ENCODE measurements around the gene CDC42.

DNA sequence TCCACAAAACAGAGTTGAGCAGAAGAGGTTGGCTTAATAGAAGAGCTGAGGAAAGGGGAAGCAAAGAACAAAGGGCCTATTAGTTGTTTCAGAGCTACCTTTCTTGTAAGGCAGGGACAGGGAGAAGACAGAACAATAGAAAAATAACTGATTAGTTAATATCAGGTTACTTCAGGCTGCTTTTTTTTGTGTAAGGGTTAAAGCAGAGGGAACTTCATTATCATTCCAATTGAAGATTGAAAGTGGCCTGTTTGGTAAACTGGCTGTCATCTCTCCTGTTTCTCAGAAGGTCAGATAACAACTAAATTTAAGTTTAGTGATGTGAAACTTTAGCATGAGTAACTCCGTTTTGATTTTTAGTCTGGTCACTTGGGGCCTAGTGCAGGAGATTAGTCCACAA, 22.3 kb downstream of the CDC42 start:
- TF ChIP-seq, protein P1, sequence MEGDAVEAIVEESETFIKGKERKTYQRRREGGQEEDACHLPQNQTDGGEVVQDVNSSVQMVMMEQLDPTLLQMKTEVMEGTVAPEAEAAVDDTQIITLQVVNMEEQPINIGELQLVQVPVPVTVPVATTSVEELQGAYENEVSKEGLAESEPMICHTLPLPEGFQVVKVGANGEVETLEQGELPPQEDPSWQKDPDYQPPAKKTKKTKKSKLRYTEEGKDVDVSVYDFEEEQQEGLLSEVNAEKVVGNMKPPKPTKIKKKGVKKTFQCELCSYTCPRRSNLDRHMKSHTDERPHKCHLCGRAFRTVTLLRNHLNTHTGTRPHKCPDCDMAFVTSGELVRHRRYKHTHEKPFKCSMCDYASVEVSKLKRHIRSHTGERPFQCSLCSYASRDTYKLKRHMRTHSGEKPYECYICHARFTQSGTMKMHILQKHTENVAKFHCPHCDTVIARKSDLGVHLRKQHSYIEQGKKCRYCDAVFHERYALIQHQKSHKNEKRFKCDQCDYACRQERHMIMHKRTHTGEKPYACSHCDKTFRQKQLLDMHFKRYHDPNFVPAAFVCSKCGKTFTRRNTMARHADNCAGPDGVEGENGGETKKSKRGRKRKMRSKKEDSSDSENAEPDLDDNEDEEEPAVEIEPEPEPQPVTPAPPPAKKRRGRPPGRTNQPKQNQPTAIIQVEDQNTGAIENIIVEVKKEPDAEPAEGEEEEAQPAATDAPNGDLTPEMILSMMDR (IDR thresholded peaks at IDR 0.05), result no peak
- TF ChIP-seq CREM (CRISPR knock-in tag; IDR thresholded peaks at IDR 0.05) (no peak), ATF2 (CRISPR knock-in tag; IDR thresholded peaks at IDR 0.05; ENCODE audit: borderline replicate concordance, low read depth) (no peak), ZNF138 (CRISPR knock-in tag; conservative IDR thresholded peaks at IDR 0.05) (no peak), NR3C1 (CRISPR knock-in tag; conservative IDR thresholded peaks at IDR 0.05; ENCODE audit: low read depth) (no peak), NFYB (CRISPR knock-in tag; conservative IDR thresholded peaks at IDR 0.05; ENCODE audit: low read depth) (no peak), SMAD3 (CRISPR knock-in tag; IDR thresholded peaks at IDR 0.05; ENCODE audit: borderline replicate concordance) (no peak), MAX (CRISPR knock-in tag; IDR thresholded peaks at IDR 0.05) (no peak), ZNF232 (CRISPR knock-in tag; IDR thresholded peaks at IDR 0.05) (no peak), GTF2I (CRISPR knock-in tag; conservative IDR thresholded peaks at IDR 0.05) (no peak)
- TF ChIP-seq, protein P2, sequence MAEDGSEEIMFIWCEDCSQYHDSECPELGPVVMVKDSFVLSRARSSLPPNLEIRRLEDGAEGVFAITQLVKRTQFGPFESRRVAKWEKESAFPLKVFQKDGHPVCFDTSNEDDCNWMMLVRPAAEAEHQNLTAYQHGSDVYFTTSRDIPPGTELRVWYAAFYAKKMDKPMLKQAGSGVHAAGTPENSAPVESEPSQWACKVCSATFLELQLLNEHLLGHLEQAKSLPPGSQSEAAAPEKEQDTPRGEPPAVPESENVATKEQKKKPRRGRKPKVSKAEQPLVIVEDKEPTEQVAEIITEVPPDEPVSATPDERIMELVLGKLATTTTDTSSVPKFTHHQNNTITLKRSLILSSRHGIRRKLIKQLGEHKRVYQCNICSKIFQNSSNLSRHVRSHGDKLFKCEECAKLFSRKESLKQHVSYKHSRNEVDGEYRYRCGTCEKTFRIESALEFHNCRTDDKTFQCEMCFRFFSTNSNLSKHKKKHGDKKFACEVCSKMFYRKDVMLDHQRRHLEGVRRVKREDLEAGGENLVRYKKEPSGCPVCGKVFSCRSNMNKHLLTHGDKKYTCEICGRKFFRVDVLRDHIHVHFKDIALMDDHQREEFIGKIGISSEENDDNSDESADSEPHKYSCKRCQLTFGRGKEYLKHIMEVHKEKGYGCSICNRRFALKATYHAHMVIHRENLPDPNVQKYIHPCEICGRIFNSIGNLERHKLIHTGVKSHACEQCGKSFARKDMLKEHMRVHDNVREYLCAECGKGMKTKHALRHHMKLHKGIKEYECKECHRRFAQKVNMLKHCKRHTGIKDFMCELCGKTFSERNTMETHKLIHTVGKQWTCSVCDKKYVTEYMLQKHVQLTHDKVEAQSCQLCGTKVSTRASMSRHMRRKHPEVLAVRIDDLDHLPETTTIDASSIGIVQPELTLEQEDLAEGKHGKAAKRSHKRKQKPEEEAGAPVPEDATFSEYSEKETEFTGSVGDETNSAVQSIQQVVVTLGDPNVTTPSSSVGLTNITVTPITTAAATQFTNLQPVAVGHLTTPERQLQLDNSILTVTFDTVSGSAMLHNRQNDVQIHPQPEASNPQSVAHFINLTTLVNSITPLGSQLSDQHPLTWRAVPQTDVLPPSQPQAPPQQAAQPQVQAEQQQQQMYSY (CRISPR knock-in tag; IDR thresholded peaks at IDR 0.05), result no peak
- TF ChIP-seq, protein P3, sequence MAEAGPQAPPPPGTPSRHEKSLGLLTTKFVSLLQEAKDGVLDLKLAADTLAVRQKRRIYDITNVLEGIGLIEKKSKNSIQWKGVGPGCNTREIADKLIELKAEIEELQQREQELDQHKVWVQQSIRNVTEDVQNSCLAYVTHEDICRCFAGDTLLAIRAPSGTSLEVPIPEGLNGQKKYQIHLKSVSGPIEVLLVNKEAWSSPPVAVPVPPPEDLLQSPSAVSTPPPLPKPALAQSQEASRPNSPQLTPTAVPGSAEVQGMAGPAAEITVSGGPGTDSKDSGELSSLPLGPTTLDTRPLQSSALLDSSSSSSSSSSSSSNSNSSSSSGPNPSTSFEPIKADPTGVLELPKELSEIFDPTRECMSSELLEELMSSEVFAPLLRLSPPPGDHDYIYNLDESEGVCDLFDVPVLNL (CRISPR knock-in tag; IDR thresholded peaks at IDR 0.05; ENCODE audit: borderline replicate concordance, low read depth), result no peak
